Prostate gland (tissue), 2 donors: ENCODE results near the gene ADAM17. TPM values are rescaled to one million over a fixed set of nuclear protein-coding genes. Genes with fewer than 3 reads are reported as not detected.

Source experiments
- DNase-seq: peaks from one replicate; pipeline ENCODE4 v3.0.0-alpha.2; 2019; ENCODE audit warnings: low spot score
- H3K27ac ChIP-seq, 2 donors: fragments of 200-600 bp; sonication (generic); 2 replicates each; pipeline ENCODE4 v1.5.1; 2017 to 2019
- H3K27me3 ChIP-seq: fragments of 200-600 bp; sonication (generic); replicated peaks from 2 replicates; pipeline ENCODE4 v1.5.1; 2019; ENCODE audit not compliant: insufficient read depth
- H3K36me3 ChIP-seq, 2 donors: fragments of 200-600 bp; sonication (generic); 1 replicate in 1 of 2; 2 replicates in 1 of 2; pipeline versions ENCODE4 v1.5.1 to v1.8.1; 2017 to 2019
- H3K4me1 ChIP-seq: fragments of 200-600 bp; sonication (generic); replicated peaks from 2 replicates; pipeline ENCODE4 v1.5.1; 2019
- H3K4me3 ChIP-seq, 2 donors: fragments of 200-600 bp; sonication (generic); 2 replicates each; pipeline ENCODE4 v1.5.1; 2017 to 2019
- H3K9me3 ChIP-seq: fragments of 200-600 bp; sonication (generic); 2 replicates; pipeline ENCODE4 v1.5.1; 2017
- CTCF ChIP-seq, 4 experiments: fragments of 200-600 bp in 2 of 4; fragments of 450-650 bp in 2 of 4; sonication (generic) in 2 of 4; IDR thresholded peaks; 1 replicate in 3 of 4; 2 replicates in 1 of 4; pipeline ENCODE4 v1.5.1; 2016 to 2019; ENCODE audit warnings: antibody characterized with exemption in 4 of 4, mild to moderate bottlenecking in 2 of 4, moderate library complexity in 2 of 4
- POLR2A ChIP-seq: fragments of 450-650 bp; IDR thresholded peaks from one replicate; pipeline ENCODE4 v1.6.1; 2016; ENCODE audit warnings: antibody characterized with exemption, mild to moderate bottlenecking
- POLR2AphosphoS5 ChIP-seq: sonication (generic); formaldehyde crosslinking; IDR thresholded peaks from one replicate; pipeline ENCODE4 v1.6.1; 2017; ENCODE audit warnings: antibody characterized with exemption
- WGBS: methylation state at CpG from one replicate; pipeline ENCODE4 v1.1.5; 2018; 5-methylcytosine and 5-hydroxymethylcytosine counted together
- intact Hi-C: fragments of 100-400 bp; cut with DNase I; formaldehyde crosslinking; loops from one replicate; pipeline ENCODE4 v1.14.2; 2022
- total RNA-seq, 2 donors: library from RNA; depleted of rRNA; stranded (reverse); fragments of >200 nt; gene quantifications; one replicate each; pipeline ENCODE4 v1.1.0, GENCODE V29; 2016

Gene ADAM17
- total RNA-seq, 2 donors from 2014 or later, result 15.8 to 40.0 TPM

- H3K4me3 ChIP-seq, result no peak overlapping the region
- intact Hi-C loops, result no loop called here
- H3K27ac ChIP-seq, result no peak overlapping the region
- 94% methylated on average over 3 of the region's 3 CpGs for WGBS
- TF ChIP-seq POLR2A (no peak), POLR2AphosphoS5 (no peak), CTCF (IDR thresholded peaks at IDR 0.05) (no peak)
- H3K27me3 ChIP-seq, result no peaks in the 10 kb centered on the region
- no peaks in the 10 kb centered on the region for H3K4me1 ChIP-seq
- H3K9me3 ChIP-seq, result no peaks in the 10 kb centered on the region
- H3K36me3 ChIP-seq, result no peaks in the 10 kb centered on the region
- DNase-seq, result no peak
Measured at GRCh38 chr2:9460441-9461017, 95.1 kb downstream of the ADAM17 start.

- no peak for TF ChIP-seq CTCF (IDR thresholded peaks at IDR 0.05)
- peak; percentile 71 for TF ChIP-seq POLR2AphosphoS5
- TF ChIP-seq POLR2A, result no peak
- H3K36me3 ChIP-seq, result no peaks in the 10 kb centered on the region
Measured at GRCh38 chr2:9451231-9451630, 104.4 kb downstream of the ADAM17 start.

GRCh38 chr2:9445089-9445488 lies 110.5 kb downstream of the ADAM17 start:
- no peak for TF ChIP-seq POLR2A
- no peak for TF ChIP-seq CTCF (IDR thresholded peaks at IDR 0.05)
- no peak for TF ChIP-seq POLR2AphosphoS5
- H3K4me3 ChIP-seq, result no peak overlapping the region
- intact Hi-C loops, result no loop called here
- H3K27me3 ChIP-seq, result no peaks in the 10 kb centered on the region
- WGBS, result 92% methylated on average over 7 of the region's 7 CpGs
- H3K4me1 ChIP-seq, result no peaks in the 10 kb centered on the region
- no peaks in the 10 kb centered on the region for H3K9me3 ChIP-seq
- no peaks in the 10 kb centered on the region for H3K36me3 ChIP-seq
- no peak for DNase-seq
- H3K27ac ChIP-seq, result no peak overlapping the region

More at GRCh38 chr2:9451231-9451630, 104.4 kb downstream of the ADAM17 start:
- H3K9me3 ChIP-seq, result no peaks in the 10 kb centered on the region
- no peak overlapping the region for H3K4me3 ChIP-seq
- no peaks in the 10 kb centered on the region for H3K4me1 ChIP-seq
- H3K27ac ChIP-seq, result peak overlapping the region in 1 of 2 donors; percentile 2
- intact Hi-C loops, result no loop called here
- H3K27me3 ChIP-seq, result no peaks in the 10 kb centered on the region
- DNase-seq, result no peak
- WGBS, result 71% methylated on average over 1 of the region's 1 CpG

- Histone ChIP-seq H3K9me3 (no peaks in the 10 kb centered on the region), H3K27ac (no peak overlapping the region), H3K4me1 (no peaks in the 10 kb centered on the region), H3K27me3 (no peaks in the 10 kb centered on the region), H3K36me3 (no peaks in the 10 kb centered on the region), H3K4me3 (no peak overlapping the region)
- intact Hi-C loops, result no loop called here
- 82% methylated on average over 5 of the region's 5 CpGs for WGBS
- no peak for DNase-seq
- no peak for TF ChIP-seq POLR2A
- no peak for TF ChIP-seq POLR2AphosphoS5
- TF ChIP-seq CTCF (IDR thresholded peaks at IDR 0.05), result no peak
Measured at GRCh38 chr2:9443526-9443925, 112.1 kb downstream of the ADAM17 start.

GRCh38 chr2:9441556-9441955 lies 114.1 kb downstream of the ADAM17 start:
- no peaks in the 10 kb centered on the region for H3K27me3 ChIP-seq
- no peaks in the 10 kb centered on the region for H3K36me3 ChIP-seq
- no peaks in the 10 kb centered on the region for H3K9me3 ChIP-seq
- intact Hi-C loops, result no loop called here
- no peaks in the 10 kb centered on the region for H3K4me1 ChIP-seq
- WGBS, result 69% methylated on average over 3 of the region's 3 CpGs
- no peak for DNase-seq
- TF ChIP-seq POLR2AphosphoS5, result no peak
- no peak for TF ChIP-seq CTCF (IDR thresholded peaks at IDR 0.05)
- no peak for TF ChIP-seq POLR2A
- no peak overlapping the region for H3K27ac ChIP-seq
- no peak overlapping the region for H3K4me3 ChIP-seq
